Progenitor cell of endocrine pancreas (in vitro differentiated cells): ENCODE data around the gene RPRD1A. TPM values are rescaled to one million over a fixed set of nuclear protein-coding genes. Genes with fewer than 3 reads are reported as not detected.

Experiments
- DNase-seq: peaks from one replicate; pipeline ENCODE4 v3.0.0; 2021; ENCODE audit warnings: low spot score; ENCODE audit not compliant: unreplicated experiment
- H3K27ac Mint-ChIP-seq: 2 replicates; pipeline ENCODE4 v1.8.0; 2021; ENCODE audit warnings: mild to moderate bottlenecking, moderate library complexity, mixed read lengths
- H3K27me3 Mint-ChIP-seq: 2 replicates; pipeline ENCODE4 v1.8.0; 2021; ENCODE audit warnings: mixed read lengths
- H3K36me3 Mint-ChIP-seq: 2 replicates; pipeline ENCODE4 v1.8.0; 2022; ENCODE audit warnings: mixed read lengths; ENCODE audit not compliant: insufficient read depth
- H3K4me1 Mint-ChIP-seq: 2 replicates; pipeline ENCODE4 v1.8.0; 2021; ENCODE audit warnings: low read depth, mixed read lengths
- H3K4me3 Mint-ChIP-seq: 2 replicates; pipeline ENCODE4 v1.8.0; 2021; ENCODE audit warnings: low read depth, mild to moderate bottlenecking, moderate library complexity, mixed read lengths
- H3K9me3 Mint-ChIP-seq: 2 replicates; pipeline ENCODE4 v1.8.0; 2021; ENCODE audit warnings: low read depth, mixed read lengths
- total RNA-seq: library from RNA; stranded (reverse); gene quantifications from 2 replicates; pipeline ENCODE4 v1.2.1, GENCODE V29; 2021
- TF ChIP-seq, protein P1 (sequence below): fragments of 200-600 bp; sonication (generic); IDR thresholded peaks from one replicate; pipeline ENCODE4 v1.5.0; 2021; ENCODE audit warnings: antibody characterized with exemption, mild to moderate bottlenecking; ENCODE audit not compliant: unreplicated experiment

Gene RPRD1A
- total RNA-seq, 1 donor from 2014 or later, result 72.4 TPM

GRCh38 chr18:36064027-36064808 lies 3.1 kb downstream of the RPRD1A start:
- DNase-seq, result no peak
- Mint-ChIP-seq H3K27me3 (no peaks in the 10 kb centered on the region), H3K36me3 (peaks cover 12% of the 10 kb centered on the region), H3K27ac (no peak overlapping the region), H3K9me3 (peaks cover 3% of the 10 kb centered on the region), H3K4me1 (peaks cover 17% of the 10 kb centered on the region), H3K4me3 (no peak overlapping the region)
- TF ChIP-seq, protein P1, sequence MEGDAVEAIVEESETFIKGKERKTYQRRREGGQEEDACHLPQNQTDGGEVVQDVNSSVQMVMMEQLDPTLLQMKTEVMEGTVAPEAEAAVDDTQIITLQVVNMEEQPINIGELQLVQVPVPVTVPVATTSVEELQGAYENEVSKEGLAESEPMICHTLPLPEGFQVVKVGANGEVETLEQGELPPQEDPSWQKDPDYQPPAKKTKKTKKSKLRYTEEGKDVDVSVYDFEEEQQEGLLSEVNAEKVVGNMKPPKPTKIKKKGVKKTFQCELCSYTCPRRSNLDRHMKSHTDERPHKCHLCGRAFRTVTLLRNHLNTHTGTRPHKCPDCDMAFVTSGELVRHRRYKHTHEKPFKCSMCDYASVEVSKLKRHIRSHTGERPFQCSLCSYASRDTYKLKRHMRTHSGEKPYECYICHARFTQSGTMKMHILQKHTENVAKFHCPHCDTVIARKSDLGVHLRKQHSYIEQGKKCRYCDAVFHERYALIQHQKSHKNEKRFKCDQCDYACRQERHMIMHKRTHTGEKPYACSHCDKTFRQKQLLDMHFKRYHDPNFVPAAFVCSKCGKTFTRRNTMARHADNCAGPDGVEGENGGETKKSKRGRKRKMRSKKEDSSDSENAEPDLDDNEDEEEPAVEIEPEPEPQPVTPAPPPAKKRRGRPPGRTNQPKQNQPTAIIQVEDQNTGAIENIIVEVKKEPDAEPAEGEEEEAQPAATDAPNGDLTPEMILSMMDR, result no peak

- no peak overlapping the region for H3K4me3 Mint-ChIP-seq
- H3K4me1 Mint-ChIP-seq, result peaks cover 5% of the 10 kb centered on the region
- no peak overlapping the region for H3K27ac Mint-ChIP-seq
- peaks cover 2% of the 10 kb centered on the region for H3K9me3 Mint-ChIP-seq
- H3K27me3 Mint-ChIP-seq, result no peaks in the 10 kb centered on the region
- no peak for DNase-seq
- TF ChIP-seq, protein P1, result no peak
- H3K36me3 Mint-ChIP-seq, result peaks cover 8% of the 10 kb centered on the region
Measured at GRCh38 chr18:36058674-36059073, 8.7 kb downstream of the RPRD1A start.

DNA sequence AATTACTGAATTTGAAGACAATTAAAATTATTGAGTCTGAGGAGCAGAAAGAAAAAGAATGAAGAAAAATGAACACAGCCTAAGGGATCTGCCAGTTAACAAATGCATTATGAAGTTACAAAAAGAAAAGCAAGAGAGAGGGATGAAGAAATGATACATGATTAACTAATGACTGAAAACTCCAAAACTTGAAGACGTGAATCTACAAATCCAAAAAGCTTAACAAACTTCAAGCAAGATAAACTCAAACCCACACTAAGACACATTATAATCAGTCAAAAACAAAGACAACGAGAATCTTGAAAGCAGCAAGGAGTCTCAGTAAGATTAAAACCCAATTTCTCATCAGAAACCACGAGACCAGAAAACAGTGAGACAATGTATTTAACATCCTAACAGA lies 15.6 kb downstream of the RPRD1A start:
- H3K27ac Mint-ChIP-seq, result no peak overlapping the region
- H3K27me3 Mint-ChIP-seq, result no peaks in the 10 kb centered on the region
- peaks cover 30% of the 10 kb centered on the region for H3K9me3 Mint-ChIP-seq

GRCh38 chr18:36050479-36050878 lies 16.9 kb downstream of the RPRD1A start:
- no peak overlapping the region for H3K27ac Mint-ChIP-seq
- peaks cover 30% of the 10 kb centered on the region for H3K9me3 Mint-ChIP-seq
- H3K4me1 Mint-ChIP-seq, result peaks cover 4% of the 10 kb centered on the region
- TF ChIP-seq, protein P1, result no peak
- no peak for DNase-seq
- H3K4me3 Mint-ChIP-seq, result no peak overlapping the region
- no peaks in the 10 kb centered on the region for H3K27me3 Mint-ChIP-seq
- H3K36me3 Mint-ChIP-seq, result peaks cover 43% of the 10 kb centered on the region

More for the DNA sequence above, 15.6 kb downstream of the RPRD1A start:
- Mint-ChIP-seq H3K36me3 (peaks cover 41% of the 10 kb centered on the region), H3K4me3 (no peak overlapping the region), H3K4me1 (peaks cover 4% of the 10 kb centered on the region)
- TF ChIP-seq, protein P1, result no peak
- no peak for DNase-seq

- TF ChIP-seq, protein P1, result no peak
- H3K36me3 Mint-ChIP-seq, result peaks cover 30% of the 10 kb centered on the region
- H3K4me3 Mint-ChIP-seq, result no peak overlapping the region
- peaks cover 20% of the 10 kb centered on the region for H3K9me3 Mint-ChIP-seq
- no peak overlapping the region for H3K27ac Mint-ChIP-seq
- H3K4me1 Mint-ChIP-seq, result peaks cover 4% of the 10 kb centered on the region
- DNase-seq, result no peak
- H3K27me3 Mint-ChIP-seq, result no peaks in the 10 kb centered on the region
Measured at GRCh38 chr18:36047521-36047920, 19.8 kb downstream of the RPRD1A start.
